Measurements from ENCODE around the gene RTL5. TPM values are rescaled to one million over a fixed set of nuclear protein-coding genes. Genes with fewer than 3 reads are reported as not detected.

The RTL5 gene
- total RNA-seq, 1 experiment from 2014 or later = 2.5 TPM

Other genes with a start within 250 kb of the RTL5 start
- 0.22 TPM for gene NHSL2, start 221.1 kb downstream of the RTL5 start, total RNA-seq (2021; ENCODE audit: unreplicated experiment)
- gene PIN4, start 49.8 kb upstream of the RTL5 start, total RNA-seq (2021; ENCODE audit: unreplicated experiment) = 9.5 TPM
- 12.5 TPM for gene ERCC6L, start 107.1 kb upstream of the RTL5 start, total RNA-seq (2021; ENCODE audit: unreplicated experiment)
- gene RPS4X, start 145.3 kb upstream of the RTL5 start, total RNA-seq (2021; ENCODE audit: unreplicated experiment) = 1,125 TPM
- gene CITED1, start 174.0 kb upstream of the RTL5 start, total RNA-seq (2021; ENCODE audit: unreplicated experiment) = 2.8 TPM

Measured in HCT116 (cell line).